GM18498 (cell line): ENCODE results near the gene CC2D2B.
"Not testable (repeated sequence)": the region's sequence is repeated elsewhere in the genome, so short reads cannot be mapped to it uniquely, and the experiment has no call there.

Experiments
- ATAC-seq: cut with Tn5 transposase; IDR thresholded peaks from one replicate; pipeline ENCODE4 v1.9.1; 2021; ENCODE audit warnings: mild to moderate bottlenecking, moderate library complexity; ENCODE audit not compliant: unreplicated experiment

CC2D2B gene

DNA sequence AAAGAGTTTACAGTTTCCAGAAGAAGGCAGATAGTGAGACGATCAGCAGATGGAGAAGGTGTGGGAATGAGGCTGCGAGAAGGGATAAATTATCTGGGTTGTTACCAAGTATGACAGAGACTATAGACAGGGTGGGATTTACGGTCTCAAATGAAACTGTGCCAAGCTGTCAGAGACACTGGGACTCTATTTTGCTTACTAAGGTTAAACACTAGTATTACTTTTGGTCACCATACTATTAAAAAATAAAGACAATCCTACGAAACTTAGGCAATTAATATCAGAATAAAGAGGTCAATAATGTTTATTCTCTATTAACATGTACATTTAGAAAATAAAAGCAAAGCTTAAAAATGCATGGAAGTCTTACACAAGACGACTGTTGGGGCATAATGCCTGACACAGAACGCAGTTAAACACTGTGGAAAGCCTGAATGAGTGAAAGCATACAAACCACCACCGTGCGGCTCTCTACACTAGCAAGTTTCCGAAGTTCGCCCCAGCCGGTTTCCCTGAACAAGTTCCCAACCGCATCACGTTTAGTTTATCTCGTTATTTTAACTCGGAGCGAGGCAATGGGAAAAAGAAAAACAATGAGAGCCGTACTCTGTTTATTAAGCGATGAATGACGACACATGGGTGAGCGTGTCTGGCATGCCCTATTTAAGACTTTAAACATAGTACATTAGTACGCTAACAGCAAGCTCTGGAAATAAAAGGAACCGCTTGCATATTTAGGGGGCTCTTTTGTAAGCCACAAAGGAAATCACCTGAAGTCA lies 909 bp upstream of the CC2D2B start:
- ATAC-seq: peak; percentile 46

DNA sequence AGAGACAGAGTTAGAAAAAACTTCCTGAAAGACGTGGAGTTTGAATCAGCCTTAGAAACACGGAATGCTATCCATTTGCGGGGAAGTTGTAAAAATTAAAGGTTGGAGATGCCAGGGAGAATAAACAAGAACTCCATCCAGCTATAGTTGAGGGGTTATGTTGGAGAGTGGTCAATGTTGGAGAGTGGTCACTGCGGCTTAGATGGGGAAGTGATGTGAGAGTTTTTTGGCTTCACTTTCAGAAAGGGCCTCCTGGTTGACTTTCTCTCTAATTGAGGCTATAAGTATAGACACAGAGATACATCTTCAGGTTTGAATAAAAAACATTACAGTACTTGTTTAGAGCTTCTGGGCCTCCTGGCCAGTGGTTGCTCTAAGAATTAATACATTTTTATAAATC lies 675 bp downstream of the CC2D2B start:
- ATAC-seq: no peak

- no peak for ATAC-seq
These were observed 1.8 kb downstream of the CC2D2B start for GRCh38 chr10:95909561-95909960.

DNA sequence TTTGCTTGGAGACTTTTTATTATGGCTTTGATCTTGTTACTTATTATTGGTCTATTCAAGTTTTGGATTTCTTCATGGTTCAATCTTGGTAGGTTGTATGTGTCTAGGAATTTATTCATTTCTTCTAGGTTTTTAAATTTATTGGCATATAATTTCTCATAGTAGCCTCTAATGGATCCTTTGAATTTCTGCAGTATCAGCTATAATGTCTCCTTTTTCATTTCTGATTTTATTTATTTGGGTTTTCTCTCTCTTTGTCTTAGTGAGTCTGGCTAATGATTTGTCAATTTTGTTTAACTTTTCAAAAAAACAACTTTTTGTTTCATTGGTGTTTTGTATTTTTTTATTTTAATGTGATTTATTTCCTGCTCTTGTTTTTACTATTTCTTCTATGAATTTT lies 8.3 kb downstream of the CC2D2B start:
- not testable (repeated sequence) for ATAC-seq

- ATAC-seq: no peak
These were observed 13.1 kb downstream of the CC2D2B start for GRCh38 chr10:95920798-95921426.

GRCh38 chr10:95925033-95925432 lies 17.3 kb downstream of the CC2D2B start:
- ATAC-seq: no peak

DNA sequence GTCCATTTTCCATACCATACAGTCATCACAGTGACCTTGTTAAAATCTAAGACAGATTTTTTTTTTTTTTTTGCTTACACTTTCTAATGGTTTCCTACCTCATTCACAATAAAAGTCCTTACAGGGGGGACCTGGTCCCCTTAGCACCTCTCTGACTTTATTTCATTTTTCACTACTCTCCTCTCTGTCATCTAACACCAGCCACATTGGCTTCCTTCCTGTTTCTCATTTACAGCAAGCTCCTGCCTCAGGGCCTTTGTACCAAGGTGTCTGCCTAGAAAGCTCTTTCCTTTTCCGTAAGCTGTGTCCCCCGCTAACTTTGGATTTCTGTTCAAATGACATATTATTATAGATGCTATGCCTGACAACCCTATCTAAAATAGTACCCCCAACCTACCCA lies 27.7 kb downstream of the CC2D2B start:
- ATAC-seq: no peak

DNA sequence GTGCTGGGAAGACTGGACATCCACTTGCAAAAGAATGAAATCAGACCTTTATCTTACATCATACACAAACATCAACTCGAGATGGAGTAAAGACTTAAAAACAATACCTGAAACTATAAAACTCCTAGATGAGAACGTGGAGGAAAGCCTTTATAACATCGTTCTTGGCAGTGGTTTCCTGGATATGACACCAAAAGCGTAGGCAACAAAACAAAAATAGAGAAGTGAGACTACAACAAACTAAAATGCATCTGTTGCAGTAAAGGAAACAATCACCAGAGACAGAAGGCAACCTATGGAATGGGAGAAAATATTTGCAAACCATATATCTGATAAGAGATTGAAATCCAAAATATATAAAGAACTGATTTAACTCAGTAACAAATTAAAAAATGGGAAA lies 33.3 kb downstream of the CC2D2B start:
- no peak for ATAC-seq

- peak; percentile 67 for ATAC-seq
These were observed 55.6 kb downstream of the CC2D2B start for GRCh38 chr10:95963202-95963990.

GRCh38 chr10:95963991-95964389 lies 56.2 kb downstream of the CC2D2B start:
- no peak for ATAC-seq

DNA sequence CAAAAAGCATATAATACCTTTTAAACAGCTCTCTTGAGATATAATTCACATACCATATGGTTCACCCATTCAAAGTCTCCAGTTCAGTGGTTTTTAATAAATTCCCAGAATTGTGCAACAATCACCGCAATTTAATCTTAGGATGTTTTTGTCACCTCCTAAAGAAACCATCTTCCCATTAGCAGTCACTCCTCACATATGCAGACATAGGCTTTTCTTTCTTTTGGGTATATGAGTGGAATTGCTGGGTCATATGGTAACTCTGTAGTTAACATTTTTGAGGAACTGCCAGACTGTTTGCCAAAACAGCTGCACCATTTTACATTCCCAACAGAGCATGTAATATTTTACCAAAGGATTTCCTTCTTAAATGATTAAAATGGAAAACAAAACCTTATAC lies 57.0 kb downstream of the CC2D2B start:
- ATAC-seq: no peak

- no peak for ATAC-seq
These were observed 68.8 kb downstream of the CC2D2B start for GRCh38 chr10:95976362-95977229.

- no peak for ATAC-seq
These were observed 74.4 kb downstream of the CC2D2B start for GRCh38 chr10:95982200-95982599.

- peak; percentile 97 for ATAC-seq
These were observed 80.1 kb downstream of the CC2D2B start for GRCh38 chr10:95987685-95988426.

DNA sequence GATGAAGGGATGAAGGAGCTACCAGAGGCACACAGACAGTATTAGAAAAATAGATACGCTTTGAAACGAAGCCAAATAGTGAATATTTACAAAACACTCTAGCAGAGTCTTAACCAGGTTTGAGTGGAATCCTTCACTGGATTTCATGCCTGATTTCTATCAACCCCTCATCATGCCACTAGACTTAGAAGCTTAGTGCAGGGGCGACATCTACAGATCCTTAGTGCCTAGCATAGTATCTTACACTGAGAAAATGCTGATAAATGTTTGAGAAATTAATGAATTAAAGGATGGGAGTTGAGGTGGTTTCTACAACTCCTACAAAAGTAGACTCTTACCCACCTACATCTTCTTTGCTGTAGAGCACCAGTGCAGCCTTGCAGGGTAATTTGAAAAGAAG lies 80.9 kb downstream of the CC2D2B start:
- ATAC-seq: peak; percentile 35

DNA sequence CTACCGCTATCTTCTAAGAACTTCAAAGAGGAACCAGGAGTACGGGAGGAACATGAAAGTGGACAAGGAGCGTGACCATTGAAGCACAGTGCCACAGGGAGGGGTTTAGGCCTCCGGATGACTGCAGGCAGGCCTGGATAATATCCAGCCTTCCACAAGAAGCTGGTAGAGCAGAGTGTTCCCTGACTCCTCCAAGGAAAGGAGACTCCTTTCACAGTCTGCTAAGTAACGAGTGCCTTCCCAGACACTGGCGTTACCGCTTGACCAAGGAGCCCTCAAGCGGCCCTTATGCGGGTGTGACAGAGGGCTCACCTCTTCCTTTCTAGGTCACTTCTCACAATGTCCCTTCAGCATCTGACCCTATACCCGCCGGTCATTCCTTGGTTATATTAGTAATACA lies 86.6 kb downstream of the CC2D2B start:
- not testable (repeated sequence) for ATAC-seq

- ATAC-seq: no peak
These were observed 90.5 kb downstream of the CC2D2B start for GRCh38 chr10:95998255-95998784.

DNA sequence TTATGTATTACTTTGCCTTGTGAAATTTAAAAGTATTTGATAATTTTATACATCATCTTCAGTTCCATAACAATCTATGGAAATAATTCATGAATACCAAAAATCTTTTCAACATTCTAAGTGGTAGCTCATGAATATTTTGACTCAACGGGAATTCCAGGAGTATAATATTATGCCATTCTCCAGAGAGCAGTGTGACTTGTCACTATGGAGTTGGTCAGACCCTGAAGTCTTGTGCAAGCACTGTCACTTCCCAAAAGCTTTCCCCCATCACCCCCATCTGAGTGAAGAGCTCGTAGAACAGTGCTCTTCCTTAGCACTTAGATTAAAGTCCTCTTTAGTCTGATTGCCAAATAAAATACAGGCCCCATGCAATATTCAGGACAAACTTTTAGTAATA lies 106.2 kb downstream of the CC2D2B start:
- ATAC-seq: no peak

DNA sequence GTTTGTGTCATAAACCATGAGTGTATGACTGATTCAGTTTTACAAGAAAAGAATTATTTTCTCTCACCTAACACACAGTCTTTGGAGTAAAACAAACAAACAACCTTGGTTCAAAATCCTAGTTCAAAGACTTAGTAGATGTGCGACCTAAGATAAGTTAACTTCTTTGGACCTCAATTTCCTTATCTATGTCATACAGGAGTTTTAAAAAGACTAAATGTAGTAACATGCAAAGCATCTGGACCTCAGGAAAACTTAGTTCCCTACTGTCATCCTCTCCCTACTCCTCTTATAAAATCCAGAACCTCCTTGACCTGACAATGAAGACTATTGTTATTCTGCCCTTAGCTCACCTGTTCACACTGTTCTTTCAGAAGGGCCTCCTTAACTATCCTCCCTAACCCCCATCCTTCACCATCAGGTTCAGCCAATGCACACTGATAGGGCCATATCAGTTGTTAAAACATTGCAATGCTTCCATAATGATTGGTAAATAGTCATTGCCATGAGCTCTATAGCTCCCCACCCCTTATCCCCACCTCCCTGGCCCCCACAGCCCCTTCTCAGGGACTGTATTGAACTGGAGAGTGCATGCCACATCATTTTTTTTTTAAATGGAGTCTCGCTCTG lies 106.8 kb downstream of the CC2D2B start:
- no peak for ATAC-seq
